H1 (cell line): Measurements from ENCODE around the gene TTK. TPM values are rescaled to one million over a fixed set of nuclear protein-coding genes. Genes with fewer than 3 reads are reported as not detected.

ENCODE experiments used
- CBX5 ChIP-seq: fragments of 300-800, 300-1000 bp; sonication (generic); IDR thresholded peaks from 2 replicates; pipeline ENCODE4 v1.7.1; 2016; ENCODE audit warnings: antibody characterized with exemption, low read length, low read depth
- EZH2 ChIP-seq: fragments of 200-600 bp; sonication (generic); IDR thresholded peaks from 2 replicates; pipeline ENCODE4 v1.7.1; 2012; ENCODE audit warnings: low read depth, mild to moderate bottlenecking, moderate library complexity, low read length, inconsistent platforms; ENCODE audit not compliant: severe bottlenecking
- polyA plus RNA-seq, 7 experiments: library from polyadenylated mRNA; depleted of rRNA in 3 of 7; stranded (reverse) in 5 of 7; unstranded in 2 of 7; fragments of >200 nt in 5 of 7; fragments of 200-250 nt in 2 of 7; gene quantifications; 1 replicate in 5 of 7; 2 replicates in 1 of 7; 4 replicates in 1 of 7; pipeline versions ENCODE4 v1.2.1 to v1.2.3, GENCODE V29; 2011 to 2013; ENCODE audit warnings: missing spikeins in 2 of 7, mixed read lengths in 2 of 7
- total RNA-seq: library from RNA; stranded (reverse); fragmentation: NEBNext Ultra II Directional; extraction: Animal tissue kit (Norgen Biotek cat#: 25700); gene quantifications from 2 replicates; pipeline ENCODE4 v1.2.1, GENCODE V29; 2021
- TF ChIP-seq, protein P1 (sequence below): fragments of 300-600 bp; sonication (generic); IDR thresholded peaks from 2 replicates; pipeline ENCODE4 v1.7.1; 2012; ENCODE audit warnings: low read length, moderate library complexity, mild to moderate bottlenecking, inconsistent platforms; ENCODE audit not compliant: insufficient replicate concordance

The TTK gene
- total and polyA plus RNA-seq, 2 of the 8 experiments (the other 6 are each of a cell fraction or from before 2014, with no cell fraction given): 11.9 to 63.2 TPM

DNA sequence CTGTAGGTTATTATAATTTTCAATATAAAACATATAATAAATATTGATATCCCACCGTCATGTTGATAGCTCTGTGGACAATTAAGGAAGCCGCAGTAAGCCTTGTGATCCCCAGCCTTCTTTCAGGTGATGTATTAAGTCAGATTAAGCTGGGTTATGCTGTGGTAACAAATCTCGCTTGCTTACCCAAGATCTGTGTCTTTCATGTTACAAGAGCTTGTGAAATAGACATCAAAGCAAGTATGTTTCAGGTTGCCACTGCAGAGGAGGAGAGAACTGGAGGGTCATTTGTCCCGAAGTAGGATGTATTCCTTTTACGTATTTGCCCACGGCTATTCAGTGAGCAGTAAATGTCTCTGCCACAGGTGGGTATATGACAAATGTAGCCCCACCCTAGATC, 84.2 kb downstream of the TTK start (continued):
- TF ChIP-seq, protein P1, sequence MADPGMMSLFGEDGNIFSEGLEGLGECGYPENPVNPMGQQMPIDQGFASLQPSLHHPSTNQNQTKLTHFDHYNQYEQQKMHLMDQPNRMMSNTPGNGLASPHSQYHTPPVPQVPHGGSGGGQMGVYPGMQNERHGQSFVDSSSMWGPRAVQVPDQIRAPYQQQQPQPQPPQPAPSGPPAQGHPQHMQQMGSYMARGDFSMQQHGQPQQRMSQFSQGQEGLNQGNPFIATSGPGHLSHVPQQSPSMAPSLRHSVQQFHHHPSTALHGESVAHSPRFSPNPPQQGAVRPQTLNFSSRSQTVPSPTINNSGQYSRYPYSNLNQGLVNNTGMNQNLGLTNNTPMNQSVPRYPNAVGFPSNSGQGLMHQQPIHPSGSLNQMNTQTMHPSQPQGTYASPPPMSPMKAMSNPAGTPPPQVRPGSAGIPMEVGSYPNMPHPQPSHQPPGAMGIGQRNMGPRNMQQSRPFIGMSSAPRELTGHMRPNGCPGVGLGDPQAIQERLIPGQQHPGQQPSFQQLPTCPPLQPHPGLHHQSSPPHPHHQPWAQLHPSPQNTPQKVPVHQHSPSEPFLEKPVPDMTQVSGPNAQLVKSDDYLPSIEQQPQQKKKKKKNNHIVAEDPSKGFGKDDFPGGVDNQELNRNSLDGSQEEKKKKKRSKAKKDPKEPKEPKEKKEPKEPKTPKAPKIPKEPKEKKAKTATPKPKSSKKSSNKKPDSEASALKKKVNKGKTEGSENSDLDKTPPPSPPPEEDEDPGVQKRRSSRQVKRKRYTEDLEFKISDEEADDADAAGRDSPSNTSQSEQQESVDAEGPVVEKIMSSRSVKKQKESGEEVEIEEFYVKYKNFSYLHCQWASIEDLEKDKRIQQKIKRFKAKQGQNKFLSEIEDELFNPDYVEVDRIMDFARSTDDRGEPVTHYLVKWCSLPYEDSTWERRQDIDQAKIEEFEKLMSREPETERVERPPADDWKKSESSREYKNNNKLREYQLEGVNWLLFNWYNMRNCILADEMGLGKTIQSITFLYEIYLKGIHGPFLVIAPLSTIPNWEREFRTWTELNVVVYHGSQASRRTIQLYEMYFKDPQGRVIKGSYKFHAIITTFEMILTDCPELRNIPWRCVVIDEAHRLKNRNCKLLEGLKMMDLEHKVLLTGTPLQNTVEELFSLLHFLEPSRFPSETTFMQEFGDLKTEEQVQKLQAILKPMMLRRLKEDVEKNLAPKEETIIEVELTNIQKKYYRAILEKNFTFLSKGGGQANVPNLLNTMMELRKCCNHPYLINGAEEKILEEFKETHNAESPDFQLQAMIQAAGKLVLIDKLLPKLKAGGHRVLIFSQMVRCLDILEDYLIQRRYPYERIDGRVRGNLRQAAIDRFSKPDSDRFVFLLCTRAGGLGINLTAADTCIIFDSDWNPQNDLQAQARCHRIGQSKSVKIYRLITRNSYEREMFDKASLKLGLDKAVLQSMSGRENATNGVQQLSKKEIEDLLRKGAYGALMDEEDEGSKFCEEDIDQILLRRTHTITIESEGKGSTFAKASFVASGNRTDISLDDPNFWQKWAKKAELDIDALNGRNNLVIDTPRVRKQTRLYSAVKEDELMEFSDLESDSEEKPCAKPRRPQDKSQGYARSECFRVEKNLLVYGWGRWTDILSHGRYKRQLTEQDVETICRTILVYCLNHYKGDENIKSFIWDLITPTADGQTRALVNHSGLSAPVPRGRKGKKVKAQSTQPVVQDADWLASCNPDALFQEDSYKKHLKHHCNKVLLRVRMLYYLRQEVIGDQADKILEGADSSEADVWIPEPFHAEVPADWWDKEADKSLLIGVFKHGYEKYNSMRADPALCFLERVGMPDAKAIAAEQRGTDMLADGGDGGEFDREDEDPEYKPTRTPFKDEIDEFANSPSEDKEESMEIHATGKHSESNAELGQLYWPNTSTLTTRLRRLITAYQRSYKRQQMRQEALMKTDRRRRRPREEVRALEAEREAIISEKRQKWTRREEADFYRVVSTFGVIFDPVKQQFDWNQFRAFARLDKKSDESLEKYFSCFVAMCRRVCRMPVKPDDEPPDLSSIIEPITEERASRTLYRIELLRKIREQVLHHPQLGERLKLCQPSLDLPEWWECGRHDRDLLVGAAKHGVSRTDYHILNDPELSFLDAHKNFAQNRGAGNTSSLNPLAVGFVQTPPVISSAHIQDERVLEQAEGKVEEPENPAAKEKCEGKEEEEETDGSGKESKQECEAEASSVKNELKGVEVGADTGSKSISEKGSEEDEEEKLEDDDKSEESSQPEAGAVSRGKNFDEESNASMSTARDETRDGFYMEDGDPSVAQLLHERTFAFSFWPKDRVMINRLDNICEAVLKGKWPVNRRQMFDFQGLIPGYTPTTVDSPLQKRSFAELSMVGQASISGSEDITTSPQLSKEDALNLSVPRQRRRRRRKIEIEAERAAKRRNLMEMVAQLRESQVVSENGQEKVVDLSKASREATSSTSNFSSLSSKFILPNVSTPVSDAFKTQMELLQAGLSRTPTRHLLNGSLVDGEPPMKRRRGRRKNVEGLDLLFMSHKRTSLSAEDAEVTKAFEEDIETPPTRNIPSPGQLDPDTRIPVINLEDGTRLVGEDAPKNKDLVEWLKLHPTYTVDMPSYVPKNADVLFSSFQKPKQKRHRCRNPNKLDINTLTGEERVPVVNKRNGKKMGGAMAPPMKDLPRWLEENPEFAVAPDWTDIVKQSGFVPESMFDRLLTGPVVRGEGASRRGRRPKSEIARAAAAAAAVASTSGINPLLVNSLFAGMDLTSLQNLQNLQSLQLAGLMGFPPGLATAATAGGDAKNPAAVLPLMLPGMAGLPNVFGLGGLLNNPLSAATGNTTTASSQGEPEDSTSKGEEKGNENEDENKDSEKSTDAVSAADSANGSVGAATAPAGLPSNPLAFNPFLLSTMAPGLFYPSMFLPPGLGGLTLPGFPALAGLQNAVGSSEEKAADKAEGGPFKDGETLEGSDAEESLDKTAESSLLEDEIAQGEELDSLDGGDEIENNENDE: no peak
- TF ChIP-seq EZH2 (no peak), CBX5 (no peak)
